Measurements from ENCODE around the gene NINJ1.

DNA sequence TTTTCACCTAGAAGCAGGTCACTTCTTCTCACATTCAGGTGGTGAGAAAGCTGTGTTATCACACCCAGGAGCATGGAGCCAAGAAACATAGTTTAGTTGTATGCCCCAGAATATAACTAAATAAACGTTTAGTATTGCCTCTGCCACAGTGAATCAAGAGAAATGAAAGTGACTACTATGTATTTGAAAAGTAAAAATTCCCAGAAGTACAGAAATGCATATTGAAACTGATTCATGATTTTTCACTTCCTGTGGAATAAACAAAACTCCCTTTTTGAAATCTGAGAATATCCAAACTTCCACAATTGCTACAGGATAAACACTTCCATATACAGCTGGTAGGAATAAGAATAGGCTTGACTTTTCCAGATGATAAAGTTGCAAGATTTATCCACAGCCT is 15.3 kb upstream of the NINJ1 start:
- TF ChIP-seq, protein P1, sequence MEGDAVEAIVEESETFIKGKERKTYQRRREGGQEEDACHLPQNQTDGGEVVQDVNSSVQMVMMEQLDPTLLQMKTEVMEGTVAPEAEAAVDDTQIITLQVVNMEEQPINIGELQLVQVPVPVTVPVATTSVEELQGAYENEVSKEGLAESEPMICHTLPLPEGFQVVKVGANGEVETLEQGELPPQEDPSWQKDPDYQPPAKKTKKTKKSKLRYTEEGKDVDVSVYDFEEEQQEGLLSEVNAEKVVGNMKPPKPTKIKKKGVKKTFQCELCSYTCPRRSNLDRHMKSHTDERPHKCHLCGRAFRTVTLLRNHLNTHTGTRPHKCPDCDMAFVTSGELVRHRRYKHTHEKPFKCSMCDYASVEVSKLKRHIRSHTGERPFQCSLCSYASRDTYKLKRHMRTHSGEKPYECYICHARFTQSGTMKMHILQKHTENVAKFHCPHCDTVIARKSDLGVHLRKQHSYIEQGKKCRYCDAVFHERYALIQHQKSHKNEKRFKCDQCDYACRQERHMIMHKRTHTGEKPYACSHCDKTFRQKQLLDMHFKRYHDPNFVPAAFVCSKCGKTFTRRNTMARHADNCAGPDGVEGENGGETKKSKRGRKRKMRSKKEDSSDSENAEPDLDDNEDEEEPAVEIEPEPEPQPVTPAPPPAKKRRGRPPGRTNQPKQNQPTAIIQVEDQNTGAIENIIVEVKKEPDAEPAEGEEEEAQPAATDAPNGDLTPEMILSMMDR (IDR thresholded peaks at IDR 0.05), result no peak
- TF ChIP-seq POLR2A (IDR thresholded peaks at IDR 0.05), result no peak
